ENCODE data around the gene CILP2.

The CILP2 gene

GRCh38 chr19:19568802-19569756, 31.0 kb downstream of the CILP2 start:
- DNase-seq (ENCODE audit: low spot score): no peak

- DNase-seq (ENCODE audit: low spot score): no peak
Measured at GRCh38 chr19:19570571-19570970, 32.5 kb downstream of the CILP2 start.

GRCh38 chr19:19571071-19571786, 33.2 kb downstream of the CILP2 start:
- DNase-seq (ENCODE audit: low spot score): no peak

- no peak for DNase-seq (ENCODE audit: low spot score)
Measured at GRCh38 chr19:19575411-19575810, 37.3 kb downstream of the CILP2 start.

GRCh38 chr19:19578252-19578651, 40.2 kb downstream of the CILP2 start:
- DNase-seq (ENCODE audit: low spot score): no peak

- DNase-seq (ENCODE audit: low spot score): no peak
Measured at GRCh38 chr19:19579533-19580361, 41.7 kb downstream of the CILP2 start.

GRCh38 chr19:19580418-19580817, 42.4 kb downstream of the CILP2 start:
- no peak for DNase-seq (ENCODE audit: low spot score)

GRCh38 chr19:19581391-19581790, 43.3 kb downstream of the CILP2 start:
- no peak for DNase-seq (ENCODE audit: low spot score)

GRCh38 chr19:19582471-19582870, 44.4 kb downstream of the CILP2 start:
- DNase-seq (ENCODE audit: low spot score): no peak

- no peak for DNase-seq (ENCODE audit: low spot score)
Measured at GRCh38 chr19:19584356-19584755, 46.3 kb downstream of the CILP2 start.

- no peak for DNase-seq (ENCODE audit: low spot score)
Measured at GRCh38 chr19:19587771-19588170, 49.7 kb downstream of the CILP2 start.

GRCh38 chr19:19588546-19588945, 50.5 kb downstream of the CILP2 start:
- no peak for DNase-seq (ENCODE audit: low spot score)

GRCh38 chr19:19591133-19591825, 53.2 kb downstream of the CILP2 start:
- DNase-seq (ENCODE audit: low spot score): no peak

GRCh38 chr19:19592690-19593089, 54.6 kb downstream of the CILP2 start:
- no peak for DNase-seq (ENCODE audit: low spot score)

GRCh38 chr19:19594381-19594780, 56.3 kb downstream of the CILP2 start:
- no peak for DNase-seq (ENCODE audit: low spot score)

GRCh38 chr19:19595171-19595701, 57.2 kb downstream of the CILP2 start:
- DNase-seq (ENCODE audit: low spot score): no peak

All from kidney capillary endothelial cell (primary cell).